Measurements from ENCODE around the gene CALML6. TPM values are rescaled to one million over a fixed set of nuclear protein-coding genes. Genes with fewer than 3 reads are reported as not detected.

CALML6 gene
- total RNA-seq (2014; rRNA removed; shearing (Covaris generic)), result 0.82 and 0.87 TPM in 2 replicates
- polyA plus RNA-seq (2016; fragmentation: Nextera tagmentation; extraction: Ambion mirVana), result 0.42 TPM in 1 of 2 replicates, not detected in the other
- long read RNA-seq, result 0 reads

- TF ChIP-seq ZNF331 (CRISPR knock-in tag; IDR thresholded peaks at IDR 0.05; ENCODE audit: low read depth), result no peak
- TF ChIP-seq NANOG (IDR thresholded peaks at IDR 0.05; ENCODE audit: borderline replicate concordance), result no peak
- no peak for TF ChIP-seq ZNF114 (CRISPR knock-in tag; IDR thresholded peaks at IDR 0.05)
- TF ChIP-seq, protein P1, sequence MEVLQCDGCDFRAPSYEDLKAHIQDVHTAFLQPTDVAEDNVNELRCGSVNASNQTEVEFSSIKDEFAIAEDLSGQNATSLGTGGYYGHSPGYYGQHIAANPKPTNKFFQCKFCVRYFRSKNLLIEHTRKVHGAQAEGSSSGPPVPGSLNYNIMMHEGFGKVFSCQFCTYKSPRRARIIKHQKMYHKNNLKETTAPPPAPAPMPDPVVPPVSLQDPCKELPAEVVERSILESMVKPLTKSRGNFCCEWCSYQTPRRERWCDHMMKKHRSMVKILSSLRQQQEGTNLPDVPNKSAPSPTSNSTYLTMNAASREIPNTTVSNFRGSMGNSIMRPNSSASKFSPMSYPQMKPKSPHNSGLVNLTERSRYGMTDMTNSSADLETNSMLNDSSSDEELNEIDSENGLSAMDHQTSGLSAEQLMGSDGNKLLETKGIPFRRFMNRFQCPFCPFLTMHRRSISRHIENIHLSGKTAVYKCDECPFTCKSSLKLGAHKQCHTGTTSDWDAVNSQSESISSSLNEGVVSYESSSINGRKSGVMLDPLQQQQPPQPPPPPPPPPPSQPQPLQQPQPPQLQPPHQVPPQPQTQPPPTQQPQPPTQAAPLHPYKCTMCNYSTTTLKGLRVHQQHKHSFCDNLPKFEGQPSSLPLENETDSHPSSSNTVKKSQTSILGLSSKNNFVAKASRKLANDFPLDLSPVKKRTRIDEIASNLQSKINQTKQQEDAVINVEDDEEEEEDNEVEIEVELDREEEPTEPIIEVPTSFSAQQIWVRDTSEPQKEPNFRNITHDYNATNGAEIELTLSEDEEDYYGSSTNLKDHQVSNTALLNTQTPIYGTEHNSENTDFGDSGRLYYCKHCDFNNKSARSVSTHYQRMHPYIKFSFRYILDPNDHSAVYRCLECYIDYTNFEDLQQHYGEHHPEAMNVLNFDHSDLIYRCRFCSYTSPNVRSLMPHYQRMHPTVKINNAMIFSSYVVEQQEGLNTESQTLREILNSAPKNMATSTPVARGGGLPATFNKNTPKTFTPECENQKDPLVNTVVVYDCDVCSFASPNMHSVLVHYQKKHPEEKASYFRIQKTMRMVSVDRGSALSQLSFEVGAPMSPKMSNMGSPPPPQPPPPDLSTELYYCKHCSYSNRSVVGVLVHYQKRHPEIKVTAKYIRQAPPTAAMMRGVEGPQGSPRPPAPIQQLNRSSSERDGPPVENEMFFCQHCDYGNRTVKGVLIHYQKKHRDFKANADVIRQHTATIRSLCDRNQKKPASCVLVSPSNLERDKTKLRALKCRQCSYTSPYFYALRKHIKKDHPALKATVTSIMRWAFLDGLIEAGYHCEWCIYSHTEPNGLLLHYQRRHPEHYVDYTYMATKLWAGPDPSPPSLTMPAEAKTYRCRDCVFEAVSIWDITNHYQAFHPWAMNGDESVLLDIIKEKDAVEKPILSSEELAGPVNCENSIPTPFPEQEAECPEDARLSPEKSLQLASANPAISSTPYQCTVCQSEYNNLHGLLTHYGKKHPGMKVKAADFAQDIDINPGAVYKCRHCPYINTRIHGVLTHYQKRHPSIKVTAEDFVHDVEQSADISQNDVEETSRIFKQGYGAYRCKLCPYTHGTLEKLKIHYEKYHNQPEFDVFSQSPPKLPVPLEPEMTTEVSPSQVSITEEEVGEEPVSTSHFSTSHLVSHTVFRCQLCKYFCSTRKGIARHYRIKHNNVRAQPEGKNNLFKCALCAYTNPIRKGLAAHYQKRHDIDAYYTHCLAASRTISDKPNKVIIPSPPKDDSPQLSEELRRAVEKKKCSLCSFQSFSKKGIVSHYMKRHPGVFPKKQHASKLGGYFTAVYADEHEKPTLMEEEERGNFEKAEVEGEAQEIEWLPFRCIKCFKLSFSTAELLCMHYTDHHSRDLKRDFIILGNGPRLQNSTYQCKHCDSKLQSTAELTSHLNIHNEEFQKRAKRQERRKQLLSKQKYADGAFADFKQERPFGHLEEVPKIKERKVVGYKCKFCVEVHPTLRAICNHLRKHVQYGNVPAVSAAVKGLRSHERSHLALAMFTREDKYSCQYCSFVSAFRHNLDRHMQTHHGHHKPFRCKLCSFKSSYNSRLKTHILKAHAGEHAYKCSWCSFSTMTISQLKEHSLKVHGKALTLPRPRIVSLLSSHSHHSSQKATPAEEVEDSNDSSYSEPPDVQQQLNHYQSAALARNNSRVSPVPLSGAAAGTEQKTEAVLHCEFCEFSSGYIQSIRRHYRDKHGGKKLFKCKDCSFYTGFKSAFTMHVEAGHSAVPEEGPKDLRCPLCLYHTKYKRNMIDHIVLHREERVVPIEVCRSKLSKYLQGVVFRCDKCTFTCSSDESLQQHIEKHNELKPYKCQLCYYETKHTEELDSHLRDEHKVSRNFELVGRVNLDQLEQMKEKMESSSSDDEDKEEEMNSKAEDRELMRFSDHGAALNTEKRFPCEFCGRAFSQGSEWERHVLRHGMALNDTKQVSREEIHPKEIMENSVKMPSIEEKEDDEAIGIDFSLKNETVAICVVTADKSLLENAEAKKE (CRISPR knock-in tag; IDR thresholded peaks at IDR 0.05), result no peak
- no peak for TF ChIP-seq POLR2AphosphoS5 (IDR thresholded peaks at IDR 0.05; ENCODE audit: low read depth)
- DNase-seq (ENCODE audit: low spot score) (no peak), ATAC-seq (no peak)
- peaks cover under 1% of the 10 kb centered on the region; the same call in 1 of the 2 replicates for H3K4me1 ChIP-seq (ENCODE audit: insufficient read depth)
- no peaks in the 10 kb centered on the region for H3K9me2 ChIP-seq (ENCODE audit: insufficient read depth)
- 0 out of 2 replicates have a peak, but pooled peaks cover 11% of the 10 kb centered on the region for H3F3A ChIP-seq (replicated peaks; ENCODE audit: low read depth)
- H3K27me3 ChIP-seq (ENCODE audit: insufficient read depth), result no peaks in the 10 kb centered on the region
- no peak within 1 kb of the TSS for H2AFZ ChIP-seq
- no peak within 1 kb of the TSS for H3K27ac ChIP-seq (ENCODE audit: low read depth)
- H3K9me3 Mint-ChIP-seq, result no peaks in the 10 kb centered on the region
- no peaks in the 10 kb centered on the region for H3K36me3 ChIP-seq (ENCODE audit: insufficient read depth)
- no peak within 1 kb of the TSS for H3K4me3 ChIP-seq
- no peaks in the 10 kb centered on the region for H3K79me2 ChIP-seq (replicated peaks; ENCODE audit: insufficient read depth)
- H3K4me2 ChIP-seq, result no peak within 1 kb of the TSS
- H4K20me1 ChIP-seq (replicated peaks; ENCODE audit: insufficient read depth), result no peaks in the 10 kb centered on the region
- no peaks in the 10 kb centered on the region; the same call in 2 of the 3 replicates for H3K36me3 Mint-ChIP-seq (ENCODE audit: low read depth)
- no peak within 1 kb of the TSS for H3K27ac Mint-ChIP-seq
- H3K4me3 Mint-ChIP-seq, result no peak within 1 kb of the TSS
- H3K4me1 Mint-ChIP-seq, result peaks cover 13% of the 10 kb centered on the region
- H3K27me3 Mint-ChIP-seq (ENCODE audit: insufficient read depth, low read depth, poor library complexity), result peaks cover 9% of the 10 kb centered on the region
Observed at GRCh38 chr1:1914971-1915692, at the start of gene CALML6. CALML6 (plus strand) TSS chr1:1915260; CDS start chr1:1915281, 21 bp downstream.

Data from GM23338 (cell line).